CD8-positive, alpha-beta memory T cell (primary cell): ENCODE measurements around the gene GFM1. TPM values are rescaled to one million over a fixed set of nuclear protein-coding genes. Genes with fewer than 3 reads are reported as not detected.
A peak's percentile ranks its signal among the peaks of the same experiment; 100 is the strongest.
"Not testable (repeated sequence)": the region's sequence is repeated elsewhere in the genome, so short reads cannot be mapped to it uniquely, and the experiment has no call there.

Source experiments
- CTCF ChIA-PET: fragments of 350-600 bp; sonication (Branson Sonifier 250); formaldehyde crosslinking; loops from one replicate; lab custom pipeline; 2021; ENCODE audit warnings: antibody characterized with exemption; lab: Charles Lee
- POLR2A ChIA-PET: fragments of 350-600 bp; sonication (Branson Sonifier 250); formaldehyde crosslinking; loops from one replicate; lab custom pipeline; 2021; ENCODE audit warnings: antibody characterized with exemption; lab: Charles Lee
- DNase-seq, 5 donors: peaks; one replicate each; pipeline versions ENCODE4 v3.0.0 to v3.0.0-alpha.2; 2020 to 2022; ENCODE audit warnings: mixed read lengths in 1 of 5
- H3K27ac ChIP-seq: one replicate; pipeline ENCODE4 v1.7.0; 2013; ENCODE audit warnings: low read depth, mild to moderate bottlenecking, low read length, moderate library complexity
- H3K27me3 ChIP-seq: 2 replicates; pipeline ENCODE4 v1.7.0; 2013; ENCODE audit warnings: low read length, mild to moderate bottlenecking; ENCODE audit not compliant: insufficient read depth, poor library complexity, severe bottlenecking
- H3K36me3 ChIP-seq: 2 replicates; pipeline ENCODE4 v1.7.0; 2013; ENCODE audit warnings: mild to moderate bottlenecking, low read length, moderate library complexity; ENCODE audit not compliant: insufficient read depth
- H3K4me1 ChIP-seq: 2 replicates; pipeline ENCODE4 v1.7.0; 2013; ENCODE audit warnings: mild to moderate bottlenecking, low read length, moderate library complexity; ENCODE audit not compliant: insufficient read depth
- H3K4me3 ChIP-seq: 2 replicates; pipeline ENCODE4 v1.7.0; 2013; ENCODE audit warnings: mild to moderate bottlenecking, low read length
- H3K9me3 ChIP-seq: 2 replicates; pipeline ENCODE4 v1.7.0; 2013; ENCODE audit warnings: mild to moderate bottlenecking, low read length
- H3K27ac Mint-ChIP-seq, 8 donors: one replicate each; pipeline ENCODE4 v1.8.0; 2020 to 2021; ENCODE audit warnings: mixed read lengths in 8 of 8, mild to moderate bottlenecking in 6 of 8, inconsistent platforms in 3 of 8, moderate library complexity in 3 of 8
- H3K27me3 Mint-ChIP-seq, 2 donors: one replicate each; pipeline ENCODE4 v1.8.0; 2020 to 2021; ENCODE audit warnings: mixed read lengths in 2 of 2, mild to moderate bottlenecking in 1 of 2, moderate library complexity in 1 of 2
- H3K36me3 Mint-ChIP-seq, 3 donors: one replicate each; pipeline ENCODE4 v1.8.0; 2020 to 2021; ENCODE audit warnings: mixed read lengths in 3 of 3, inconsistent platforms in 1 of 3, mild to moderate bottlenecking in 1 of 3
- H3K4me1 Mint-ChIP-seq, 3 donors: one replicate each; pipeline ENCODE4 v1.8.0; 2020 to 2021; ENCODE audit warnings: mixed read lengths in 3 of 3, inconsistent platforms in 1 of 3, mild to moderate bottlenecking in 1 of 3
- H3K4me3 Mint-ChIP-seq, 7 donors: one replicate each; pipeline ENCODE4 v1.8.0; 2020 to 2021; ENCODE audit warnings: mixed read lengths in 7 of 7, mild to moderate bottlenecking in 6 of 7, moderate library complexity in 4 of 7, inconsistent platforms in 2 of 7
- H3K9me3 Mint-ChIP-seq, 5 donors: one replicate each; pipeline ENCODE4 v1.8.0; 2020 to 2022; ENCODE audit warnings: mixed read lengths in 5 of 5, mild to moderate bottlenecking in 3 of 5, moderate library complexity in 2 of 5, inconsistent platforms in 1 of 5
- polyA plus RNA-seq: library from polyadenylated mRNA; unstranded; fragments of 300-500 nt; fragmentation: Illumina TruSeq; gene quantifications from one replicate; pipeline ENCODE4 v1.2.3, GENCODE V29; 2021
- total RNA-seq, 2 experiments: library from RNA; stranded (reverse); gene quantifications; one replicate each; pipeline ENCODE4 v1.2.3, GENCODE V29; 2021

Gene GFM1
- total and polyA plus RNA-seq, 3 experiments from 2014 or later, result 31.7 to 99.9 (median 91.2) TPM

DNA sequence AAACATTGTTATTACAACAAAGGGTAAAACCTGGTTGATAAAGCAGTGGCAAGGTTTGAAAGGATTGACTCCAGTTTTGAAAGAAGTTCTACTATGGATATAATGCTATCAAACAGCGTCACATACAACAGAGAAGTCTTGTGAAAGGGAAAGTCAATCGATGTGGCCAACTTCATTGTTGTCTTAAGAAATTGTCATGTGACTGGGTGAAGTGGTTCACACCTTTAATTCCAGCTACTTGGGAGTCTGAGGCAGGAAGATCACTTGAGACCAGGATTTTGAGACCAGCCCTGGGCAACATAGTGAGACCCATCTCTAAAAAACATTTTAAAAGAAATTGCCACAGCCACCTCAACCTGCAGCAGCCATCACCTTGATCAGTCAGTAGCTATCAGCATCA is 34.4 kb downstream of the GFM1 start:
- CTCF ChIA-PET, result no interaction called here
- peak overlapping the region in 1 of 8 donors; percentile 24 for H3K27ac Mint-ChIP-seq
- H3K4me1 Mint-ChIP-seq, result peaks cover 0 to 2% (median 0%) of the 10 kb centered on the region in 3 donors

DNA sequence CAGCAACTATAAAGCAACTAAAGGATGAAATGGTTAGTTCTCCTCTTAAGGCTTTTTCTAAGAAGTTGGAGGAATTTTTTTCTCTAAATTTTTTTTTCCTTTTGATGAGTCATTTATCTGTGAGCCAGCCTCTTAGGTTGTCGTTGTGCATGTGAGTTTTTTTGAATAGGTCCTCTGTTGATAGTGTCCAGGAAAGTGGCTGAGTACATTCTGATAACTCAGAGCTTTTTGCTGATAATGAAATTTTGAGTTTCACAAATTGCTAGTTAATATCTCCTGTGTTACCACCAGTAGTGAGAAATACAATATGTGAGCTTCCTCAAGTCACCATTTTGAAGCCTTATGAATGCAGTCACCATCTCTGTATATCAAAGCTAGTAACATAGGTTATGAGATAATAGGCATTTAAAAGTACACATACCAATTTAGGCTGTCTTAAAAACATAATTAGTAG is 35.2 kb downstream of the GFM1 start:
- Mint-ChIP-seq H3K27me3 (no peaks in the 10 kb centered on the region), H3K36me3 (peaks cover 0 to 59% (median 19%) of the 10 kb centered on the region in 3 donors), H3K4me3 (no peak overlapping the region), H3K4me1 (no peaks in the 10 kb centered on the region), H3K9me3 (no peaks in the 10 kb centered on the region), H3K27ac (no peak overlapping the region)
- Histone ChIP-seq H3K9me3 (no peaks in the 10 kb centered on the region), H3K27me3 (no peaks in the 10 kb centered on the region), H3K4me1 (peaks cover 5% of the 10 kb centered on the region), H3K4me3 (no peak overlapping the region), H3K27ac (peak overlapping the region; percentile 25), H3K36me3 (peaks cover 2% of the 10 kb centered on the region)
- ChIA-PET POLR2A (no interaction called here), CTCF (no interaction called here)
- no peak for DNase-seq

More for the DNA sequence above, 34.4 kb downstream of the GFM1 start:
- Histone ChIP-seq H3K27ac (peak overlapping the region; percentile 3), H3K9me3 (no peaks in the 10 kb centered on the region), H3K36me3 (no peaks in the 10 kb centered on the region), H3K27me3 (no peaks in the 10 kb centered on the region), H3K4me1 (peaks cover 5% of the 10 kb centered on the region), H3K4me3 (no peak overlapping the region)
- POLR2A ChIA-PET, result no interaction called here
- Mint-ChIP-seq H3K4me3 (no peak overlapping the region), H3K9me3 (no peaks in the 10 kb centered on the region), H3K36me3 (peaks cover 0 to 55% (median 16%) of the 10 kb centered on the region in 3 donors), H3K27me3 (no peaks in the 10 kb centered on the region)
- no peak for DNase-seq

DNA sequence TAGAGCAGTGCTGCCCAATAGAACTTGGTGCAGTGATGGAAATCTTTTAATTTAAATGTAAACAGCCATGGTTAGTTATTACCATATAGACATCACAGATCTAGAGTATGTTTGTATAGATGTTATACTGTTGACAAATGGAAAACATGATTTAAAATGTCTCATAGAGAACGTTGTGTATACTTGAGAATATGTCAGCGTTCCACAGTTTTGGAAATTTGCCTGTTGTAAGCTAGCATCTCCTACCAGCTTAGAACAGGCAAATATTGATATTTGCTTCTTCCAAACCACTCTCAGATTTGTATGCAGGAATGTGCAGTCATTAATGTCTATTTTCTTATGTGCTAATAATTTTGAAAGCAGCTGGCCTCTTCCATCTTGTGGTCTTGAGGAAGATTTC is 36.5 kb downstream of the GFM1 start:
- H3K4me1 Mint-ChIP-seq, result no peaks in the 10 kb centered on the region
- POLR2A ChIA-PET, result no interaction called here
- no peak overlapping the region for H3K27ac Mint-ChIP-seq
- H3K27me3 Mint-ChIP-seq, result no peaks in the 10 kb centered on the region
- CTCF ChIA-PET, result no interaction called here
- no peaks in the 10 kb centered on the region for H3K9me3 ChIP-seq
- H3K27ac ChIP-seq, result no peak overlapping the region
- no peak overlapping the region for H3K4me3 ChIP-seq
- H3K9me3 Mint-ChIP-seq, result no peaks in the 10 kb centered on the region
- H3K27me3 ChIP-seq, result no peaks in the 10 kb centered on the region
- peaks cover 0 to 70% (median 22%) of the 10 kb centered on the region in 3 donors for H3K36me3 Mint-ChIP-seq
- H3K4me1 ChIP-seq, result peaks cover 5% of the 10 kb centered on the region
- H3K4me3 Mint-ChIP-seq, result no peak overlapping the region
- DNase-seq, result no peak
- H3K36me3 ChIP-seq, result peaks cover 10% of the 10 kb centered on the region

DNA sequence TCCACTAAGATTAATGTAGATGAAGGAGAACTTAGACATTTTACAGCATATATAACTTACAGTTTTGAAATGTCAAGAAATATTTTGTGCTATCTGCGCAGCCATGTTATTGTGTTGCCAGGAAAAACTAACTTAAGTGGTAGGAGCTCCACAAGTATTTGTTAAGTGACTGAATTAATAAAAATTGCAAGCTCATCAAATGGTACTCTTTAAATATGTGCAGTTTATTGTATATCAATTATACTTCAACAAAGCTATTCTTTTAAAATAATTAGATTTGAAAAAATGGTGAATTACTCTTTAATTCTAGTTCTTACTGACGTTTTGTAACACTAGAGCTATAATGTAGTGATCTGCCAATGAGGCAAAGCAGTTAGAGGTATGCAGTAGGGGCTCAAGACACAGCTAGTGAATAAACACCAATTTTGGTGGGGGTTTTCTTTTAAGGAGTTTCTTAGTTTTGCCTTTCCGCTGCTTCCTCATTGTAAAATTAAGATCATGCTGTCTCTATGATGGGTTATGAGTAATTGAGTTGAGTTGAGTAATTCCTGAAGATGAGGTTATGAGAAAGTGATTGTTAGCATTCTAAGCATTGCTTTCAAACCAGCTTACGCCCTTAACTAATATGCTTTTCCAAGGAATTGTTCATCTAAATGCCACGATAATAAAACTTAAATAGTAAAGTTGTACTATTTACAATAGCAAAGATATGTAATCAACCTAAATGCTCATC is 39.1 kb downstream of the GFM1 start:
- Mint-ChIP-seq H3K9me3 (no peaks in the 10 kb centered on the region), H3K27me3 (no peaks in the 10 kb centered on the region), H3K4me3 (no peak overlapping the region), H3K4me1 (no peaks in the 10 kb centered on the region), H3K27ac (peak overlapping the region in 1 of 8 donors; percentile 40), H3K36me3 (peaks cover 2 to 62% (median 14%) of the 10 kb centered on the region in 3 donors)
- Histone ChIP-seq H3K9me3 (no peaks in the 10 kb centered on the region), H3K27ac (no peak overlapping the region), H3K4me3 (no peak overlapping the region), H3K4me1 (peaks cover 5% of the 10 kb centered on the region), H3K27me3 (no peaks in the 10 kb centered on the region), H3K36me3 (peaks cover 10% of the 10 kb centered on the region)
- ChIA-PET POLR2A (no interaction called here), CTCF (interaction anchor here (2.0 kb wide), 1 partner anchor 24 kb away, joined by 5 read pairs; no protein-coding TSS in a partner anchor)
- no peak for DNase-seq

DNA sequence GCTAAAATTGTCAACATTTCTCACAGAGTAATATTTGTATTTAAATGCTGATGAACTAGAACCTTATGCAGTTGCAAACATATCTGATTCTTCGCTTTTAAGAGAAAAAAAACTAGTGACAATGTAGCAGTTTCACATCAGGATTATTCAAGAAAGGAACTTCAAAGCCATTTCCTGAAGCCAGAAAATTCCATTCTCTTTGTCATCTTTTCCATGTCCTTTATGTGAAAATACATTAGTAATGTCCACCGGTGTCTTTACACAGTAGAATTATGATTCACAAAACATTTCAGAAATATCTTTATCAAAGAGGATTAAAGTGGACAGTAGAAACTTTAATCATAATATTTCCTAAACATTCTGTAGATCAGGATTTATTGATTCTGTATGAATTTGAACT is 40.8 kb downstream of the GFM1 start:
- DNase-seq, result no peak
- H3K27me3 Mint-ChIP-seq, result no peaks in the 10 kb centered on the region
- H3K27me3 ChIP-seq, result no peaks in the 10 kb centered on the region
- H3K9me3 ChIP-seq, result no peaks in the 10 kb centered on the region
- no peak overlapping the region for H3K4me3 ChIP-seq
- H3K4me1 ChIP-seq, result no peaks in the 10 kb centered on the region
- no peak overlapping the region for H3K27ac Mint-ChIP-seq
- peaks cover 7 to 60% (median 18%) of the 10 kb centered on the region in 3 donors for H3K36me3 Mint-ChIP-seq
- H3K27ac ChIP-seq, result no peak overlapping the region
- peaks cover 10% of the 10 kb centered on the region for H3K36me3 ChIP-seq
- POLR2A ChIA-PET, result no interaction called here
- H3K4me3 Mint-ChIP-seq, result no peak overlapping the region
- CTCF ChIA-PET, result no interaction called here
- no peaks in the 10 kb centered on the region for H3K9me3 Mint-ChIP-seq
- peaks cover 0 to 2% (median 0%) of the 10 kb centered on the region in 3 donors for H3K4me1 Mint-ChIP-seq

DNA sequence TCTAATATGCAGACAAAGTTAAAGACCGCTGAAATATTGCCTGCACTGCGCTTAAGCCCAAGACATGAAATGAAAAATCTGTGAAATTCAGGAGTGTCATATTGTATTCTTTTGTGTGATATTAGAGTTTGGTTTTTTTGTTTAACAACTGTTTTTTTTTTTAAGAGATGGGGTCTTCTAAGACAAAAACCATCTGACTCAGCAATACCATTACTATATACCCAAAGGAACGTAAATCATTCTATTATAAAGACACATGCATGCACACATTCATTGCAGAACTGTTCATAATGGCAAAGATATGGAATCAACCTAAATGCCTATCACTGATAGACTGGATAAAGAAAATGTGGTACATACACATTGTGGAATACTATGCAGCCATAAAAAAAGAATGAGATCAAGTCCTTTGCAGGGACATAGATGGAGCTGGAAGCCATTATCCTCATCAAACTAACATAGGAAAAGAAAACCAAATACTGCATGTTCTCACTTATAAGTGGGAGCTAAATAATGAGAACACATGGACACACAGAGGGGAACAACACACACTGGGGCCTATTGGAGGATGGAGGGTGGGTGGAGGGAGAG is 49.6 kb downstream of the GFM1 start:
- H3K27me3 Mint-ChIP-seq, H3K27me3 ChIP-seq, H3K4me3 Mint-ChIP-seq, H3K4me1 Mint-ChIP-seq, CTCF ChIA-PET, H3K36me3 ChIP-seq, H3K4me3 ChIP-seq, DNase-seq, H3K27ac ChIP-seq, H3K9me3 Mint-ChIP-seq, H3K4me1 ChIP-seq, H3K9me3 ChIP-seq, POLR2A ChIA-PET: not testable (repeated sequence)
- H3K36me3 Mint-ChIP-seq, result peaks cover 34 to 68% (median 36%) of the 10 kb centered on the region in 3 donors
- H3K27ac Mint-ChIP-seq, result peak overlapping the region in 1 of 8 donors; percentile 81

DNA sequence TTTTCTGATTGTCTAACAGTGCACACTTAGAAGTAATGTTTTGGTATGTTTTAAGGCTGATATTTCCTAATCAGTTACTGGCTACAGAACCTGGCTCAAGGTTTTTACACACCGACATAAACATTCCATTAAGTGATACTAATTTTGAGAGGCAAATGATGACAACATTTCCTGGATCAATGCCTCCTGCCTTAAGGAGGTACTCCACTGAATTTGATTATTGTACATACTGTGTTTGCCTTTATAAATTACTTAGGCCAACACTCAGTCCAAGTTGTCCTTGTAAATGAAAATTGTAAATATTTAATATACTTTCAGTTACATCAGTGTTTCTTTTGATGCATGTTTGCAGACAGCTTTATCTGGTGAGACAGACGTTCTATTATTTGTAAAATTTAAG is 52.3 kb downstream of the GFM1 start:
- H3K4me3 Mint-ChIP-seq, result no peak overlapping the region
- H3K9me3 Mint-ChIP-seq, result peaks cover 0 to 4% (median 0%) of the 10 kb centered on the region in 5 donors
- peaks cover 30 to 63% (median 32%) of the 10 kb centered on the region in 3 donors for H3K36me3 Mint-ChIP-seq
- no peak overlapping the region for H3K27ac Mint-ChIP-seq
- Histone ChIP-seq H3K9me3 (no peaks in the 10 kb centered on the region), H3K36me3 (peaks cover 3% of the 10 kb centered on the region), H3K27me3 (no peaks in the 10 kb centered on the region), H3K4me1 (no peaks in the 10 kb centered on the region), H3K27ac (no peak overlapping the region), H3K4me3 (no peak overlapping the region)
- peaks cover 2 to 9% (median 7%) of the 10 kb centered on the region in 3 donors for H3K4me1 Mint-ChIP-seq
- CTCF ChIA-PET, result interaction anchor here (1.3 kb wide), 1 partner anchor 31 kb away, joined by 3 read pairs; no protein-coding TSS in a partner anchor
- POLR2A ChIA-PET, result no interaction called here
- no peaks in the 10 kb centered on the region for H3K27me3 Mint-ChIP-seq
- no peak for DNase-seq

DNA sequence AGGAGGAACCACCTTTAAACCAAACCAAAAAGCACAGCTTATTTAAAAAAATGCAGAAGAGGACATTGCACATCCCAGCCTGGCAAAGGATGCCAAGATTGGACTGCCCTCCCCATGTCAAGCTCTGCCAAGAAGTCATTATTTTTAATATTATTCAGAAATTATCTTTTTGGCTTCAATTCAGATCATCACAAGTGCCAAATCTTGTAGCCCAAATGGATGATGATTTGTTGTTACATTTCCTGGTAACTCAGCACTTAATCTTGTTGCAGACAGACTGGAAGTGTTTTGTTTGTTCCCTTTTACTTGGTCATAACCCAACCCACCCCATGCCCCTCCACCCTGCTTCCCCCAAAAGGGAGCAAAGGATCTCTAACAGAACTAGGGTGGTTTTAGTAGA is 56.2 kb downstream of the GFM1 start:
- Histone ChIP-seq H3K9me3 (no peaks in the 10 kb centered on the region), H3K36me3 (peaks cover 3% of the 10 kb centered on the region), H3K27ac (no peak overlapping the region), H3K4me3 (no peak overlapping the region), H3K4me1 (no peaks in the 10 kb centered on the region), H3K27me3 (no peaks in the 10 kb centered on the region)
- Mint-ChIP-seq H3K27me3 (no peaks in the 10 kb centered on the region), H3K27ac (peak overlapping the region in 2 of 8 donors; percentile 15 to 47), H3K9me3 (no peaks in the 10 kb centered on the region), H3K36me3 (peaks cover 5 to 57% (median 25%) of the 10 kb centered on the region in 3 donors), H3K4me1 (peaks cover 16 to 28% (median 25%) of the 10 kb centered on the region in 3 donors), H3K4me3 (no peak overlapping the region)
- POLR2A ChIA-PET, result no interaction called here
- DNase-seq, result no peak
- CTCF ChIA-PET, result interaction anchor here (1.8 kb wide), 1 partner anchor 27 kb away, joined by 7 read pairs; no protein-coding TSS in a partner anchor
